ENCODE results near the gene EPPIN.

DNA sequence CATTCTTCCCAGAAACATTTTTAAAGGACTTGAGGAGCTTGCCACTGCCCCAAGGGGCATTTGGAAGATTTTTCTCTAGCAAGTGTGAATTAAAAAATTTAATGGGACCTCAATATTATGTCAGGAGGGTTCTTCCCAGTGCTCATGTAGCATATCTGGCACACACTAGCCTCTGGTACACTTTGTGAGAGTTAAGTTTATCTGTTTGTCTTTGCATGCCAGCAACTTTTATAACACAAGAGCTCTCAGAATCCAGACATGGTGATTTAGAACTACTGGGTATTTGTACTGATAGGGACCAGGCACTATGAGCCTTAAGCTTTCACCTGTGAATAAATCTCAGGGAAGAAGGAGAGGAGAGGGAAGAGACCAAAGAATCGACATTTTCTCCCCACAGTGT lies 44.6 kb downstream of the EPPIN start:
- TF ChIP-seq, protein P1, sequence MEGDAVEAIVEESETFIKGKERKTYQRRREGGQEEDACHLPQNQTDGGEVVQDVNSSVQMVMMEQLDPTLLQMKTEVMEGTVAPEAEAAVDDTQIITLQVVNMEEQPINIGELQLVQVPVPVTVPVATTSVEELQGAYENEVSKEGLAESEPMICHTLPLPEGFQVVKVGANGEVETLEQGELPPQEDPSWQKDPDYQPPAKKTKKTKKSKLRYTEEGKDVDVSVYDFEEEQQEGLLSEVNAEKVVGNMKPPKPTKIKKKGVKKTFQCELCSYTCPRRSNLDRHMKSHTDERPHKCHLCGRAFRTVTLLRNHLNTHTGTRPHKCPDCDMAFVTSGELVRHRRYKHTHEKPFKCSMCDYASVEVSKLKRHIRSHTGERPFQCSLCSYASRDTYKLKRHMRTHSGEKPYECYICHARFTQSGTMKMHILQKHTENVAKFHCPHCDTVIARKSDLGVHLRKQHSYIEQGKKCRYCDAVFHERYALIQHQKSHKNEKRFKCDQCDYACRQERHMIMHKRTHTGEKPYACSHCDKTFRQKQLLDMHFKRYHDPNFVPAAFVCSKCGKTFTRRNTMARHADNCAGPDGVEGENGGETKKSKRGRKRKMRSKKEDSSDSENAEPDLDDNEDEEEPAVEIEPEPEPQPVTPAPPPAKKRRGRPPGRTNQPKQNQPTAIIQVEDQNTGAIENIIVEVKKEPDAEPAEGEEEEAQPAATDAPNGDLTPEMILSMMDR (conservative IDR thresholded peaks at IDR 0.05; ENCODE audit: low read length): no peak
- no peak for TF ChIP-seq EZH2phosphoT487 (IDR thresholded peaks at IDR 0.05; ENCODE audit: borderline replicate concordance)

Data from Loucy (cell line).